Left kidney (tissue), 1 donor: Measurements from ENCODE around the gene DUSP12. TPM values are rescaled to one million over a fixed set of nuclear protein-coding genes. Genes with fewer than 3 reads are reported as not detected.

Experiments
- polyA plus RNA-seq: library from polyadenylated mRNA; unstranded; fragments of 120-200 nt; gene quantifications from one replicate; pipeline ENCODE4 v1.2.1, GENCODE V29; 2013; ENCODE audit not compliant: insufficient read length

DUSP12 gene
- polyA plus RNA-seq, 1 donor: 44.9 TPM

Other genes starting within 250 kb of the DUSP12 start
- gene FCGR2A, start 244.3 kb upstream of the DUSP12 start, polyA plus RNA-seq: 5.3 TPM
- 0.35 TPM for gene HSPA6, start 225.2 kb upstream of the DUSP12 start, polyA plus RNA-seq
- 1.1 TPM for gene FCGR3A, start 200.0 kb upstream of the DUSP12 start, polyA plus RNA-seq
- not detected for gene FCGR3B, start 118.6 kb upstream of the DUSP12 start, polyA plus RNA-seq
- 0.65 TPM for gene FCGR2B, start 86.6 kb upstream of the DUSP12 start, polyA plus RNA-seq
- not detected for gene FCRLA, start 42.6 kb upstream of the DUSP12 start, polyA plus RNA-seq
- 4.4 TPM for gene FCRLB, start 28.2 kb upstream of the DUSP12 start, polyA plus RNA-seq
- gene ATF6, start 16.5 kb downstream of the DUSP12 start, polyA plus RNA-seq: 35.1 TPM